Measurements from ENCODE around the gene PIM3.
"Not testable (repeated sequence)": the region's sequence is repeated elsewhere in the genome, so short reads cannot be mapped to it uniquely, and the experiment has no call there.

The PIM3 gene

DNA sequence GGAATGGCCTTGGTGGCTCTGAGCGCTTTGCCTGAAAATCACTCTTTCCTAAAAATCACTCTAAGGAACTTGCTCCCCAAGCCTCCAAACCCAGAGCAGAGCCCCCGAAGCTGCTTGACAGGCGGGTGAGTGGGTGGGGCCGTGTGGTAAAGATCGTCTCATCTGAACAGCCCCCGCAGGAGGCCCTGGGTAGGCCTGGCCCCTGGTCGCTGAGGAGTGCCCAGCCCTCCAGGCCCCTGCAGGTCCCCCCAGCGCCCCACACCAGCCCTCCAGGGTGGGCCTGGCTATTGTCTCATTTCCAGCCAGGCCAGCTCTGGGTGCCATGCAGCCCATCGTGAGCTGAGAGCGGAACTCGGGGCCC lies 17.2 kb upstream of the PIM3 start:
- no peak for DNase-seq (ENCODE audit: low read depth in 2 of 2)

DNA sequence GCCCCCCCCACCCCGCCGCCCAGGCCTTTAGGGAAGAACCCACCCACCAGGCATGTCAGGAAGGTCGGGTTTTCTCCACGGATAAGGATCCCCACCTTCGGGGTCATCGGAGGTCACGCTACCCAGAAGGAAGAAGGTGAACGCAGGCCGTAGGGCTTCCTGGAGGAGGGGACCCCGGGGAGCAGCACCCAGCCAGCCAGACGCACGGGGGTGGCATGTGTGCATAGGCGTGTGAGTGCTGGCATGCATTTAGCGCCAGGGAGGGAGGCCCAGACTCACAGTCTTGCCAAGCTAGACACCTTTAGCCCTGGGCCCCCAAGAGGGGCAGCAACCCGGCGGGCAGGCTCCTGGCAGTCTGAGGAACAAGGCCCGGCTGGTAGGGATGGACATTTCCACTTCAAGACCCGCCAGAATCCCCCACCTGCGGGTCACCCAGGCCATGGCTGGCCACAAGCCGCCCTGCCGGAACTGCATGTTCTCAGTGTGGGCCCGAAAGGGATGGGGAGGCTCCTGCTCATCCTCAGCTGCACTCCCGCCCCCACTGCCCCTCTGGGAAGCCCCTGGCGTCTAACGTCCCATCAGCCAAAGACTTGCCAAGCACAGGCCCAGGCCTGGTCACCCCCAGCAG lies 16.7 kb upstream of the PIM3 start:
- DNase-seq (ENCODE audit: low read depth in 2 of 2) = no peak

DNA sequence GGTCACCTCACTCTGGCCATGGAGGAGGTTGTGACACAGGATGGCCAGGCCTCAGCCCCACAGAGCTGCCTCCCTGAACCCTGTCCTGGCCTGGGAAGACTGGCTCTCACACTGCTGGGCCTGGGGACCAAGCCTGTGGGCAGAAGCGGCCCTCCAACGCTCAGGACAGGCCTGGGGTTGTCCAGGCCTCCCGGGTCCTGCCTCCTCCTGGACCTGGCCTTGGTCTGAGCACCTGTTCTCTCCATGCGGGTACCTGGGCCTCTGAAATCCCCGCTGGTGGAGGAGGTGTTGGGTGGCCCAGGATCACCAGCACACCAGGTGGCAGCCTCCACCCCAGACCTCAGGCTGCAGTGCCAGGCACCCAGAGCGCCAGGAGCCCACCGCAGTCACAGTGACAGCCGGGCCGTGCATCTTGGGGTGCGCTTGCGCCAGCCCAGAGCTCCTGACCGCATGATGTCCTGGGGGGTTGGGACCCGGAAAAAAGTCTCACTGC lies 16.1 kb upstream of the PIM3 start:
- no peak for DNase-seq (ENCODE audit: low read depth in 2 of 2)

DNA sequence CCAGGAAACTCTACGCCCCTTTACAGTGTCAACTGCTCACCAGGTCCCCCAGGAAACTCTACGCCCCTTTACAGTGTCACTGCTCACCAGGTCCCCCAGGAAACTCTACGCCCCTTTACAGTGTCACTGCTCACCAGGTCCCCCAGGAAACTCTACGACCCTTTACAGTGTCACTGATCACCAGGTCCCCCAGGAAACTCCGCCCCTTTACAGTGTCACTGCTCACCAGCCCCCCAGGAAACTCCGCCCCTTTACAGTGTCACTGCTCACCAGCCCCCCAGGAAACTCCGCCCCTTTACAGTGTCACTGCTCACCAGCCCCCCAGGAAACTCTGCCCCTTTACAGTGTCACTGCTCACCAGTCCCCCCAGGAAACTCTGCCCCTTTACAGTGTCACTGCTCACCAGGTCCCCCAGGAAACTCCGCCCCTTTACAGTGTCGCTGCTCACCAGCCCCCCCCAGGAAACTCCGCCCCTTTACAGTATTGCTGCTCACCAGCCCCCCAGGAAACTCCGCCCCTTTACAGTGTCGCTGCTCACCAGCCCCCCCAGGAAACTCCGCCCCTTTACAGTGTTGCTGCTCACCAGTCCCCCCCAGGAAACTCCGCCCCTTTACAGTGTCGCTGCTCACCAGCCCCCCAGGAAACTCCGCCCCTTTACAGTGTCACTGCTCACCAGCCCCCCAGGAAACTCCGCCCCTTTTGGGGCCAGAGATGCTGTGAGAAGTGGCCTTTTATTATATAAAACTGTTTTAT lies 15.4 kb upstream of the PIM3 start:
- not testable (repeated sequence) for DNase-seq (ENCODE audit: low read depth in 2 of 2)

GRCh38 chr22:49946612-49947295 lies 13.8 kb upstream of the PIM3 start:
- no peak for DNase-seq (ENCODE audit: low read depth in 2 of 2)

GRCh38 chr22:49947296-49947622 lies 13.3 kb upstream of the PIM3 start:
- DNase-seq (ENCODE audit: low read depth in 2 of 2) = no peak

DNA sequence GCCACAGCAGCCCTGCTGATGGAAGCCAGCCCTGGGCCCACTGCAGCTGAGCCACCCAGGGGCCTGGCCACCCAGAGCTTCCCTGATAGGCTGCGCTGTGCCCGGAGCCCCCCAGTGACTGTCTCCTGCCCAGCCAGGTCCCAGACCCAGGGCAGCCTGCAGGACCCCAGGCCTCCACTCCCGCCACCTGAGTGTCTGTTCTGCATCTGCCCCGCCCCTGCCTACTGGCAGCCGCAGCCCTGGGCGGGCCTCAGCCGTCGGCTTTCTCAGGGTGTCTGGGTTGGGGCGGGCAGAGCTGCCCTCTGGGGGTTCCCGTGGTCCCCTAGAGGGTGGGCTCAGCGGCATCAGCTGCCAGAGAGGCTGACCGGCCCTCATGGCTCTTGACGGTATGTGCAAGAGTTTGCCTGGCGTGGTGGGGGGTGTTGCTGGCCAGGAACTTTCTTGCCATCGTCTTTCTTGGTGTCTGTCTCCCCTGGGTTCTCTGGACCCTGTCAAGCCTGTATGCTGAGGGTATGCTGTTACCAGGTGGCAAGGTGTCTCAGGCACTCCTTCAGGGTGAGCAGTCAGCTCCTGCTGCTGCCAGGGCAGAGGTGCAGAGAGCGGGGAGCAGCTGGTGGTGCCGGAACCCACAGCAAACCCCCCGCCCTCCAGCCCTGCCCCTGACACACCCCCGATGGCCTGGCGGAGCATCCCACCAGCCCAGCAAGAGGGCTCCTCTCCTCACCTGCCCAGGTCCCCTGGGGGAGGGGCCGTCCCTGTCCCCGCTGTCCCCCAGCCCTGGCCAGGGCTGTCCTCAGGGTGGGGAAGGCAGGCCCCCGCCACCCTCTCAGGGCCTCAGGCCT lies 12.2 kb upstream of the PIM3 start:
- no peak for DNase-seq (ENCODE audit: low read depth in 2 of 2)

DNA sequence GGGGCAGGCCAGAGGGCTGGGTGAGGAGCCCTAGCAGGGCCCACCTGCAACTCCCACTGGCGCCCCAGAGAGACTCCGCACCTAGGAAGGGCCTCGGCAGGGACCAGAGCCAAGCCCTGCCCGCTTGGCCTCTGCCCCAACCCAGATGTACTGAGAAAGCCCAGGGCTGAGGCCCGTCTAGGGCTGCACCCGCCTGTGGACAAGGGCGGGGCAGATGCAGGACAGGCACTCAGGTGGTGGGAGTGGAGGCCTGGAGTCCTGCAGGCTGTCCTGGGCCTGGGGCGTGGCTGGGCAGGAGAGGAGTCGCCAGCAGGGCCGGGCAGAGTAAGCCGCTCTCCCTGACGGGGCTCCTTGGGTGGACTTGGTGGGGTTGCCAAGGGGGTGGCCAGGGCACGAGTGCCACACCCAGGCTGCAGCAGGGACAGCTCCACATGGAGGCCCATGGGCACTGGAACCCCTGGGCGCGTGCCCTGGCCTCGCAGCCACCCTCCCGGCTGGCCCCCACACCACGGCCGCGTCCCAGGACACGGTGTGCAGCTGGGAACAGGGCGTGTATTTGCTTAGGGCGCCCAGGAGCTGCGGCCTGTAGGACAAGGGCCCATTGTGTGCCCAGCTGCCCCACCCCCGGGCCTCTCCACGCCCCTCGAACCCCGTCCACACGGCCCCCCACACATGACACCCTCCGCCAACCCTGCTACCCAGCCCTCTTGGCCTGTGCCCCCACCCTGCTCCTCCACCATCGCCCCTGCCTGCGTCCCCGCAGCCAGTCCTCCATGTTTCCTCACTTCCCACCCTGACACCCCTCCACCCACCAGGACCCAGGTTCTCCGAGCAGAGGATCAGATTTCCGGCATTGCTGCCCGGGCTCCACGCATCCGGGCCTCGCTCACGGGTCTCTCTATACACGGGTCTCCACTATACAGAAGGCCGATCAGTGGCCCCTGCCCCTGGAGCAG lies 11.3 kb upstream of the PIM3 start:
- DNase-seq (ENCODE audit: low read depth in 2 of 2) = no peak

- no peak for DNase-seq (ENCODE audit: low read depth in 2 of 2)
Observed at GRCh38 chr22:49949914-49950292, 10.7 kb upstream of the PIM3 start.

- DNase-seq (ENCODE audit: low read depth in 2 of 2) = no peak
Observed at GRCh38 chr22:49950396-49950994, 10.1 kb upstream of the PIM3 start.

GRCh38 chr22:49951000-49951677 lies 9.4 kb upstream of the PIM3 start:
- DNase-seq (ENCODE audit: low read depth in 2 of 2) = peak in 1 of 2 donors; percentile 75

- no peak for DNase-seq (ENCODE audit: low read depth in 2 of 2)
Observed at GRCh38 chr22:49951678-49951985, 8.9 kb upstream of the PIM3 start.

- no peak for DNase-seq (ENCODE audit: low read depth in 2 of 2)
Observed at GRCh38 chr22:49951986-49952896, 8.3 kb upstream of the PIM3 start.

- no peak for DNase-seq (ENCODE audit: low read depth in 2 of 2)
Observed at GRCh38 chr22:49953027-49953679, 7.4 kb upstream of the PIM3 start.

DNA sequence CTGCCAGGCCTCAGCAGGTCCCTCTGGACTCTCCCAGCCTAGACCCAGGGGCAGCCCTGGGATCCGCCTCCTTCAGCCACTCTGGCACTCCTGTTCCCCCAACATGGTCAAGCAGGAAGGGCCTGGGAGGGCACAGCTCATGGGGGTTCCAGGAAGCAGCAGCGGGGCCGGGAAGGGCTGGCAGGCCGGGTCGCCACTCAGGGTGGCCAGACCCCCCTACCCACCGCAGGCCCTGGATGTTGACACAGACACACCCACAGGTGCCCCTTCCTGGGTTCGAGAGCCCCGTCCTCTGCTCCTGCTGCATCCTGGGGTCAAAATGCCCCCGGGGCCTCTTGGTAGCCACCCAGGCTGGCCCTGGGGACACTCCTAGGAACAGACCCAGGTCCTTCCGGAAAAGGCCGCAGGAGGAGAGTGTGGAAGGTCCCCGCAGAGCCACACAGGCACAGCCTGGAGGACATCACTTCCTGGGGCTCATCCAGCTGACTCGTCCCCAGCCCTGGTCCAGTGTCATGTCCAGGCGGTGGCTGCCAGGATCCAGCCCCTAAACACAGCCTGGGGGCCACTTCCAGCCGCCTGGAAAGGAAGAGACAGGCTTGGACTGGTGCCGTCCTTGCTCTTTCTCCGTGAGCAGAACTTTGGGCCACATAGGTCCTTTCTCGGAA lies 6.8 kb upstream of the PIM3 start:
- DNase-seq (ENCODE audit: low read depth in 2 of 2) = no peak

GRCh38 chr22:49954354-49954753 lies 6.2 kb upstream of the PIM3 start:
- no peak for DNase-seq (ENCODE audit: low read depth in 2 of 2)

- no peak for DNase-seq (ENCODE audit: low read depth in 2 of 2)
Observed at GRCh38 chr22:49954991-49955580, 5.5 kb upstream of the PIM3 start.
